ENCODE results near the gene GAS2.
A peak's percentile ranks its signal among the peaks of the same experiment; 100 is the strongest.

Gene GAS2

GRCh38 chr11:22730319-22730718 lies 63.9 kb downstream of the GAS2 start:
- DNase-seq, result no peak

- no peak for DNase-seq
Observed at GRCh38 chr11:22732588-22732987, 66.2 kb downstream of the GAS2 start.

- no peak for DNase-seq
Observed at GRCh38 chr11:22733475-22734248, 67.3 kb downstream of the GAS2 start.

DNA sequence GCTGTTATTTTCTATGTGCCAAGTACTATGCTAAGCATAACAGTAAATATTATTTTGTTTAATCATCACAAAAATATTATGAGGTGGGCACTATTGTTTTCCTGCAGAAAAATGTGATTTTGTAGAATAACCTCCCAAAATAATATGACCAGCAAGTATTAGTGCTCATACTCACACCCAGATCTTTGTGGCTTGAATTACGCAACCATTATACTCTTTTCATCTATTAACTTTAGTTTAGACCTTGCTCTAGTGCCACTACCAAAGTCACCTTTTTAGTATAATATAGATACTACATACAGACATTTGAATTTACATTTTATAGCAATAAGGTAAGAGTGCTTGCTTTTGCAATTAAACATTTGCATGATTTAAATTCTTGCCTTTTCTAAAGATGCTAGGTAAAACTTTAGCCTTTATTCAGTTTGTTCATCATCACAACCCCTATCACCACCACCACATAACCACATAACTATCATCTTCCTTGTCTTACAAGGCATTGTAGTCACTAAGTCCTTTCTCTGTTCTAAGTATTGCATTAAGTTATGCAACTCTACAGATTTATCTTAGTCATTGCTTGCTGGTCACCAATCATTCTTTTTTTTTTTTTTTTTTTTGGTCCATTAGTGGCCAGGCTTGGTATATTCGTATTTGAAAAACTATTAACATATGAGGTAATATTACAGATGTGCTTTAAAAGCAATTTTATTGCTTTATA lies 68.4 kb downstream of the GAS2 start:
- DNase-seq, result no peak

GRCh38 chr11:22742157-22742613 lies 75.8 kb downstream of the GAS2 start:
- no peak for DNase-seq

DNA sequence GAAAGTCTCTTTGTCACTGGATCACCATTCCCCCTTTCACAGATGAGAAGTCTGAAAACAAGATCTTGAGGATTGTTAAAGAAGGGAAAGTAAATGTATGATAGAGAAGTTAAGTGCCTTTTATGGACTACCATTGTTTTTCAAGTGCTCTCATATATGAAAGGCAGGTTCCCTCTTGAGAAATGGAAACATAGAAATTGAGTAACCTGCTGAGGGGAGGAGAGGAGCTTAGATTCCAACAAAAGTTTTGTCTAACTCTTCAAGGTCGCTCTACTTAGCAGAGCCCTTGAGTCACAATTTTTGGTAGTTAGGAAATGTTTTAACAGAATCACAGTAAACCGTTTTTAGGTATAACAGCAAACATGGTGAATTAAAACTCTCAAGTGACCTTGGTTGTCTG lies 83.1 kb downstream of the GAS2 start:
- DNase-seq, result no peak

DNA sequence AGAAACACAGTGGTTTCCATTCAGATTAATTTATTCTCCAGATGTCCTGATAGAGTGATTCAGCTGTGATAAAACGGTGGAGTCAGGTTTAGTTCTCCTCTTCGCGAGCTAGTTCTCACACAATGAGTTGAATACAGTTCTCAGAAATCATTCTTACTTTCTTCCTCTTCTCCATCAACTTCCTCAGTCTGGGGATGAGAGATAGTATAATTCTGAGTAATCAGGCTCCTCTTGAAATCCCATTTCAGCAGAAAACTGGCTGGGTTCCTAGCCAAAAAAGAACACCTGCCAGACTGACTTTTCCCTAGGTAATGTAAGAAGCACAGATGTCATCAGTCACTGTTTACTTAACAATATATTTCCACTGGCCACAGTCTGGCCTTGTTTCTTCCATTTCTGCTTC lies 86.5 kb downstream of the GAS2 start:
- DNase-seq, result no peak

DNA sequence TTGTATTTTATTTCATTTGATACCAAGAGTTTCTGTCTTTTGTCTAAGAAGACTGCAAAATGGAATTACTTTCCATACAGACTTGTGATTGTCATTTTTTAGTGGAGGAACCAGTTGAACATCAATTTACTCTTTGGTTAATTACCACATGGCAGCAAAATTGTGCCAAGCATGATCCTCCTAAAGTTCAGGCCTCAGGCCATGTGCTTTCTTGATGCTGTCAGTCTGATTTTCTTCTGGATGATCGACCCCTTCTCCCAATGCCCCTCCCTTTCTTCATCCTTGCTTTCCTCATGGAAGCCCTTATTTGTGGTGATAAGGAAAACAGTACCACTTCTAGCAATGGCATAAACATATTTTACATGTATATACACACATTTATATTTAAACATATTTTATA lies 87.0 kb downstream of the GAS2 start:
- no peak for DNase-seq

GRCh38 chr11:22761066-22761465 lies 94.7 kb downstream of the GAS2 start:
- DNase-seq, result no peak

- DNase-seq, result no peak
Observed at GRCh38 chr11:22763166-22763565, 96.8 kb downstream of the GAS2 start.

DNA sequence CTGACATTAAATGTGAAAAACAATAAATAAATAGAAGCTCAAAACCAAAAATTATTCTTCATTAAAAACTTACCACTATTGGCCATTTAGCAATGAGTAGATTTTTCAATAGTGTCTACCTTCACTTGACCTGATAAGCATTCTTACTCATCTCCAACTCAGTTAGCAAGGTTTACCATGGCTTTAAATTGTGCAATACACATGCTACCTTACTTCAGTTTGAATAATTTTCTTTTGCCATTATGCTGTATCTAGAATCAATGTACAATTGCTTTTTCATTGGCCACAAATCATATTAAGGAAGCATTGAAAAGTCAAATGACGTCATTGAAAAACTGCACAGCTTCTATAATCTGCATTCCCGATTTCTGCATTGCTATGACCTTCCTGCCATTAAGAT lies 98.3 kb downstream of the GAS2 start:
- no peak for DNase-seq

GRCh38 chr11:22768281-22768680 lies 101.9 kb downstream of the GAS2 start:
- no peak for DNase-seq

GRCh38 chr11:22769081-22769480 lies 102.7 kb downstream of the GAS2 start:
- DNase-seq, result no peak

DNA sequence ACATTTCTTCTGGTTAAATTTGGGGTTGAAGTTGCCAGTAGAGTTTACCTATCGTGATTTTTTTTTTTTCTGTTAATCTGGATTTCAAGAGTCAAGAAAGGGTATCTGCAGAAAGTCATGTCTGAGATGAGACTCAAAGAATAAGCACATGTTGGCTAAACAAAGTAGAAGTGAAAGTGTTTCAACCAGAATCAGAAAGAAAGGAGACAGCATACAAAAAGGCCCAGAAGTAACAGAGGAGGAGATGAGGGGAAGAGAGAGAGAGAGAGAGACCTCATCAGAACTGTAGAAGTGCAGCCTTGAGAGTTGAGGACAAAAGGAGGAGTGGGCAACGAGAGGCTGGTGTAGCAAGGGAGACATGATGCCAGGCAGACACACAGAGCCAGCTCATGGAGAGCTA lies 108.3 kb downstream of the GAS2 start:
- no peak for DNase-seq

GRCh38 chr11:22775248-22775647 lies 108.8 kb downstream of the GAS2 start:
- no peak for DNase-seq

- no peak for DNase-seq
Observed at GRCh38 chr11:22778642-22779041, 112.2 kb downstream of the GAS2 start.

DNA sequence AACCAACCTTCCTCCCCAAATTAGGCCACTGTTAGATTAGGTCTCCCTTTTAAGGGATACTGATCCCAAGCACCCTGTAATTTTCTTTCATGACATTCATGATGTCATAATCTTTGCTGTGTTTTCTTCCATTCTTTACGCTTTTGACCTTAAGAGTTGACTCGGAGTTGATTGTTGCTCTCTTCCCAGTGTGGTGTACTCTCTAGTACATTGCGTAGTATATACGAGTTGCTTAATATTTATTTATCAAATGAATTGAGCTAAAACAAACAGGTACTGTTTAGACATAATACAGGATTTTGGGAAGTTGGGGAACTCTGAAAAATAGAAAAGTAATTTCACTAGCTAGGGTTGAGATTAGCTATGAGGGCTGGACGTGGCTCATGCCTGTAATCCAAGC lies 113.4 kb downstream of the GAS2 start:
- DNase-seq, result no peak

DNA sequence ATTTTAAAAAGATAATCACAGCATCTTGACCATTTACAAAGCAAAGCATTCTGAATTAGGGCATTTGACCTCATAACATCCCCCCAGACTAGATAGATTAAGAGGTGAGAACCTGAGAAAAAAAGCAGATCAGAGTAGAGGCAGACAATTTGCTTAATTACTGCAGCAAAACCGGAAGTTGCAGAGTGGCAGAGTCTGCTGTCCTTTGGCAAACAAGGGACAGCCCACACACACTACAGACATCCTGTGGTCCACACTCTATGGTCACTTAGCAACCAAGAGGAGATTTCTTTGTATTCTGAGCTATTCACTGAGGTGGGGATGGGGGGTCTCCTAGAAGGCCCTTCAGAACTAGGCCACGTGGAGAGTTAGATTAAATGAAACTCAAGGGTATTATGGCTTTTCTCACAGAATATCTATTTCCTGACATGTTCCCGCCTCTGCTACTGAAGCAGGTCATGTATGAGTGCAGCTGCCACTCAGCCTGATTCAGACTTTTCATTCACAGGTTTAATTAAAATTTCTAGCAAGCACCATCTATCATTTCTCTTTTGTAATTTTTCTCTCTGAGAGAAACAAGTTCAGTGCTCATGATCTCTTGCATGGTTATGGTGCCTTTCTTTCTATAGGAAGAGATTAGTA lies 114.7 kb downstream of the GAS2 start:
- DNase-seq, result peak; percentile 3

GRCh38 chr11:22785251-22785650 lies 118.8 kb downstream of the GAS2 start:
- no peak for DNase-seq

- DNase-seq, result no peak
Observed at GRCh38 chr11:22786475-22786874, 120.1 kb downstream of the GAS2 start.

DNA sequence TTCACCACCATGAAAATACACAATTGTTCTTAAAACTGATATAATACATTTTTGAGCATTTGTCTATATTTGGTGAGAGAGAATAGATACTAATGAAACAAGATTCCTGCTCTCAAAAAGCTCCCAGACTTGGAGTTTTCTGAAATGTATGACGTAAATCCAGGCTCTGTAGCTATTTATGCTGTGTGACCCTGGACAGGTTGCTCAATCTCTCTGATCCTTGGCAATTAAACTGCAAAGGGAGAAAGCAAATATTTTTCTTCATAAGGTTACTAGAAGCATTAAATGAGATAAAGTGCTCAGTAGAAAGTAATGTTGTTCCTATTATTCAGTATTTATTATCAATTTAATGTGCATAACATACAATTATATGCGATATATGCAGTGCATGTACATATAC lies 120.6 kb downstream of the GAS2 start:
- DNase-seq, result no peak

DNA sequence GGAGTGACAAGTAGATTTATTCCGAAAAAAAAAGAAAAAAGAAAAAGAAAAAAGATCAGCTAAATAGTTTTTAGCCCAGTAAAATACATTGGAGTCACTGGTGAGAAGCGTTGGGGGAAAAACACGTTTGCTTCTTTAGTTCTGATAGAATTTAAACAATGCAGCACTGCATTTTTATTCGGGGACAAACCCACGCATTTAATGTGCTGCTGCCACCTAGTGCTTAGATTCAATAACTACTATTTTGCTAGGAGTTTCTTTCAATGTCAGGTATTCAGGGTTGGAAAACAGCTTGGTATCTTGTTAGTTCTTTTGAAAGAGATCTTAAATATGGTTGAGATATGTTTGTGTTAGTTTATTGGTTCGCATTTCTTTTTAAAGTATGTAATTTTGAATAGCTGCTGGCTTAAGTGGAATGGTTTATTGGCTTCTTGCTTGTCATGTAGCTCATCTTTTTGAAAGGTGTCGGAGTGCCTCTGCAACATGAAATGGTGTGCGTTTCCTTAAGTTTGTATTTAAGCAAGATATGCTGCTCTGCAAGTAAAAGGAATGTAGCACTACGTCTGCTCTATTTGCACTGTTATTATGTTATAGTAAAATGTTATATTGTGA lies 121.2 kb downstream of the GAS2 start:
- no peak for DNase-seq

DNA sequence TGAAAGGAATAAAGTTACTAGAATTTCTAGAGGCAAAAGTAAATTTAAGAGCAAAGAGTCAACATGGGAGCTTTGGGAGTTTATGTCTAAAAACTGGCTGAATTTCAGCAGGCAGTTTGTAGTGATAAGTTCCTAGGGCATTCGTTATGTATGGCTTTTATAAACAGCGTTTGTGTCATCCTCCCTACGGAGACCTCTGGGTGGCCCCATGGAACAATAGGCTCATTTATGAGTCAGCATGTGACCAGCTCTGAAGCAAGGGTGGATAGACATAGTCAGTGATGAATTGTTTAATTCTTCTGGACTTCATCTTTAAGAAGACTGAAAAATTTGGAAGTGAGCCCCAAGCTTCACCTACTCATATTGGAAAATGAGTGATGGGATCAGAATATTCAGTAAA lies 126.1 kb downstream of the GAS2 start:
- no peak for DNase-seq

- no peak for DNase-seq
Observed at GRCh38 chr11:22795914-22796313, 129.5 kb downstream of the GAS2 start.

All from NK-92 treated with Interleukin-12 subunit alpha and Interleukin-12 subunit beta, amount 100 ng/mL, for 24 hours (cell line).